ENCODE measurements around the gene BAIAP3.

Gene BAIAP3

GRCh38 chr16:1341495-1342420, 8.3 kb downstream of the BAIAP3 start:
- no peak for TF ChIP-seq CTCF (IDR thresholded peaks at IDR 0.05; ENCODE audit: borderline replicate concordance, insufficient read depth, low read depth, low read length)

GRCh38 chr16:1342526-1343427, 9.3 kb downstream of the BAIAP3 start:
- no peak overlapping the region for H3K4me3 ChIP-seq (ENCODE audit: low read depth, low read length)
- TF ChIP-seq CTCF (IDR thresholded peaks at IDR 0.05; ENCODE audit: borderline replicate concordance, insufficient read depth, low read depth, low read length) = 0 out of 2 replicates have a peak, but pooled peaks have one; percentile 9

More at GRCh38 chr16:1341495-1342420, 8.3 kb downstream of the BAIAP3 start:
- H3K4me3 ChIP-seq (ENCODE audit: low read depth, low read length) = no peak overlapping the region

GRCh38 chr16:1343428-1344242, 10.2 kb downstream of the BAIAP3 start:
- no peak for TF ChIP-seq CTCF (IDR thresholded peaks at IDR 0.05; ENCODE audit: borderline replicate concordance, insufficient read depth, low read depth, low read length)
- no peak overlapping the region for H3K4me3 ChIP-seq (ENCODE audit: low read depth, low read length)

- no peak for TF ChIP-seq CTCF (IDR thresholded peaks at IDR 0.05; ENCODE audit: borderline replicate concordance, insufficient read depth, low read depth, low read length)
- H3K4me3 ChIP-seq (ENCODE audit: low read depth, low read length) = no peak overlapping the region
Measured at GRCh38 chr16:1344499-1344898, 11.1 kb downstream of the BAIAP3 start.

GRCh38 chr16:1345087-1345486, 11.6 kb downstream of the BAIAP3 start:
- no peak for TF ChIP-seq CTCF (IDR thresholded peaks at IDR 0.05; ENCODE audit: borderline replicate concordance, insufficient read depth, low read depth, low read length)
- H3K4me3 ChIP-seq (ENCODE audit: low read depth, low read length) = no peak overlapping the region

GRCh38 chr16:1345651-1346421, 12.4 kb downstream of the BAIAP3 start:
- no peak for TF ChIP-seq CTCF (IDR thresholded peaks at IDR 0.05; ENCODE audit: borderline replicate concordance, insufficient read depth, low read depth, low read length)
- H3K4me3 ChIP-seq (ENCODE audit: low read depth, low read length) = no peak overlapping the region
